ENCODE measurements around the gene TXLNG. TPM values are rescaled to one million over a fixed set of nuclear protein-coding genes. Genes with fewer than 3 reads are reported as not detected.

The TXLNG gene
- total and polyA plus RNA-seq, 2 donors (not counting 1 experiment from before 2014, with no cell fraction given), result 9.0 to 18.0 TPM

- H4K20me1 ChIP-seq (ENCODE audit: control insufficient read depth, extremely low read depth, insufficient read depth, low read length), result no peaks in the 10 kb centered on the region
Measured at GRCh38 chrX:16748425-16748824, 37.8 kb upstream of the TXLNG start.

GRCh38 chrX:16750136-16750535 is 36.1 kb upstream of the TXLNG start:
- DNase-seq (ENCODE audit: low read depth in 2 of 2), result no peak
- no peak overlapping the region for H3K4me2 ChIP-seq (ENCODE audit: extremely low read depth, insufficient read depth, low read length)
- H3K4me1 ChIP-seq (ENCODE audit: control insufficient read depth, extremely low read depth, insufficient read depth, low read length), result no peaks in the 10 kb centered on the region
- H3K4me3 ChIP-seq (replicated peaks in 1 of 4; ENCODE audit: control extremely low read depth in 1 of 4, insufficient read depth in 1 of 4, low read depth in 3 of 4, low read length in 4 of 4), result no peak overlapping the region
- H3K9me3 ChIP-seq (ENCODE audit: control insufficient read depth, insufficient read depth, low read depth, low read length), result no peaks in the 10 kb centered on the region
- no peaks in the 10 kb centered on the region for H4K20me1 ChIP-seq (ENCODE audit: control insufficient read depth, extremely low read depth, insufficient read depth, low read length)
- H3K79me2 ChIP-seq (ENCODE audit: control insufficient read depth, insufficient read depth, low read length), result no peaks in the 10 kb centered on the region
- peaks cover under 1% of the 10 kb centered on the region for H3K36me3 ChIP-seq (ENCODE audit: control insufficient read depth, insufficient read depth, low read length)
- no peak overlapping the region for H2AFZ ChIP-seq (ENCODE audit: low read length)
- no peak for TF ChIP-seq EZH2 (IDR thresholded peaks at IDR 0.05; ENCODE audit: low read length, missing control alignments)
- no peak for TF ChIP-seq CTCF (conservative IDR thresholded peaks at IDR 0.05 in 1 of 2, IDR thresholded peaks at IDR 0.05 in 1 of 2; ENCODE audit: low read depth in 1 of 2, low read length in 2 of 2)
- H3K9ac ChIP-seq (ENCODE audit: insufficient read depth, low read length), result no peak overlapping the region
- no peak overlapping the region for H3K27ac ChIP-seq (ENCODE audit: insufficient read depth, low read length)
- no peaks in the 10 kb centered on the region for H3K27me3 ChIP-seq (ENCODE audit: control insufficient read depth, insufficient read depth, low read length)

More at GRCh38 chrX:16748425-16748824, 37.8 kb upstream of the TXLNG start:
- H2AFZ ChIP-seq (ENCODE audit: low read length), result no peak overlapping the region
- no peak overlapping the region for H3K4me3 ChIP-seq (replicated peaks in 1 of 4; ENCODE audit: control extremely low read depth in 1 of 4, insufficient read depth in 1 of 4, low read depth in 3 of 4, low read length in 4 of 4)
- no peak for TF ChIP-seq EZH2 (IDR thresholded peaks at IDR 0.05; ENCODE audit: low read length, missing control alignments)
- no peak for TF ChIP-seq CTCF (conservative IDR thresholded peaks at IDR 0.05 in 1 of 2, IDR thresholded peaks at IDR 0.05 in 1 of 2; ENCODE audit: low read depth in 1 of 2, low read length in 2 of 2)
- no peaks in the 10 kb centered on the region for H3K27me3 ChIP-seq (ENCODE audit: control insufficient read depth, insufficient read depth, low read length)
- peaks cover 6% of the 10 kb centered on the region for H3K36me3 ChIP-seq (ENCODE audit: control insufficient read depth, insufficient read depth, low read length)
- no peaks in the 10 kb centered on the region for H3K4me1 ChIP-seq (ENCODE audit: control insufficient read depth, extremely low read depth, insufficient read depth, low read length)
- no peak overlapping the region for H3K9ac ChIP-seq (ENCODE audit: insufficient read depth, low read length)
- no peak overlapping the region for H3K27ac ChIP-seq (ENCODE audit: insufficient read depth, low read length)
- no peaks in the 10 kb centered on the region for H3K9me3 ChIP-seq (ENCODE audit: control insufficient read depth, insufficient read depth, low read depth, low read length)
- no peak for DNase-seq (ENCODE audit: low read depth in 2 of 2)
- no peak overlapping the region for H3K4me2 ChIP-seq (ENCODE audit: extremely low read depth, insufficient read depth, low read length)
- H3K79me2 ChIP-seq (ENCODE audit: control insufficient read depth, insufficient read depth, low read length), result no peaks in the 10 kb centered on the region

GRCh38 chrX:16754019-16754418 is 32.2 kb upstream of the TXLNG start:
- TF ChIP-seq EZH2 (IDR thresholded peaks at IDR 0.05; ENCODE audit: low read length, missing control alignments) (no peak), CTCF (conservative IDR thresholded peaks at IDR 0.05 in 1 of 2, IDR thresholded peaks at IDR 0.05 in 1 of 2; ENCODE audit: low read depth in 1 of 2, low read length in 2 of 2) (no peak)
- H3K4me1 ChIP-seq (ENCODE audit: control insufficient read depth, extremely low read depth, insufficient read depth, low read length), result no peaks in the 10 kb centered on the region
- H2AFZ ChIP-seq (ENCODE audit: low read length), result no peak overlapping the region
- H3K9ac ChIP-seq (ENCODE audit: insufficient read depth, low read length), result no peak overlapping the region
- no peaks in the 10 kb centered on the region for H3K79me2 ChIP-seq (ENCODE audit: control insufficient read depth, insufficient read depth, low read length)
- no peaks in the 10 kb centered on the region for H3K36me3 ChIP-seq (ENCODE audit: control insufficient read depth, insufficient read depth, low read length)
- no peak overlapping the region for H3K4me2 ChIP-seq (ENCODE audit: extremely low read depth, insufficient read depth, low read length)
- no peak for DNase-seq (ENCODE audit: low read depth in 2 of 2)
- no peaks in the 10 kb centered on the region for H4K20me1 ChIP-seq (ENCODE audit: control insufficient read depth, extremely low read depth, insufficient read depth, low read length)
- H3K27me3 ChIP-seq (ENCODE audit: control insufficient read depth, insufficient read depth, low read length), result no peaks in the 10 kb centered on the region
- H3K27ac ChIP-seq (ENCODE audit: insufficient read depth, low read length), result no peak overlapping the region
- no peaks in the 10 kb centered on the region for H3K9me3 ChIP-seq (ENCODE audit: control insufficient read depth, insufficient read depth, low read depth, low read length)
- no peak overlapping the region for H3K4me3 ChIP-seq (replicated peaks in 1 of 4; ENCODE audit: control extremely low read depth in 1 of 4, insufficient read depth in 1 of 4, low read depth in 3 of 4, low read length in 4 of 4)

All from fibroblast of lung (primary cell).